ENCODE measurements around the gene ZBTB48.
"Not testable (repeated sequence)": the region's sequence is repeated elsewhere in the genome, so short reads cannot be mapped to it uniquely, and the experiment has no call there.

The ZBTB48 gene

DNA sequence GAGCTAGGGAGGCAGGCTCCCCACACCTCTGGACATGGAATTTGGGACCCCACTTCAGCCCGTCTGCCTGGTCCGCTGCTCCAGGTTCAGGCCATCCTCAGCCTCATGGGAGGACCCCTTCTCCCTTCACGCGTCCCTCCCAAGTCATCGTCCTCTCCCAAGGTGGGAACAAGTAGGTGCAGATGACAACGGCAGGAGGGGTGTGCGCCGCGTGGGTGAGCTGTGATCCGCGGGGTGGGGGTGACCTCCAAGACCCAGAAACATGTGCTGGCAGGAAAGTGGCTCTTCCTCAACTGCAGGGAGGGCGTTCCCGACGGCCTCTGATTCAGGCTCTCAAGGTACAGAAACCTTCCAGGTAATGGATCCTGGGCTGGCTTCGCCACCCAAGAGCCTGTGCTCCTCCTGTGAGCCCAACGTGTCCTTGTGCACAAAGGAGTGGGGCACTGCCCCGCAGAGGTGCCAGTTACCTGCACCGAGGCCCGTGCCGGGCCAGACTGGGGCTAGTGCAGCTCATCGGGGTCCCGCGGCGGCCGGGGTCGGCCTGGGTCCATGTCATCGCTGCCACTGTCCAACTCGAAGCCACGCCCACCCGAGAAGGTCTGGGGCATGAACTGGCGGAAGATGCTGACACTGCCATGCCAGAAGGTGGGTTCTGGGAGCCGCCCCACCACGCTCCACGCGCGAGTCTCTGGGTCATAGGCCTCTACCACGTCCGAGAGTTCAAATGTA lies 13.2 kb downstream of the ZBTB48 start:
- peaks cover 90% of the 10 kb centered on the region for H3K36me3 ChIP-seq (ENCODE audit: control insufficient read depth, insufficient read depth, low read length)
- WGBS, 2 experiments (ENCODE audit: insufficient coverage in 2 of 2), result 95 to 96% methylated on average over 36 to 38 of the region's 38 CpGs

DNA sequence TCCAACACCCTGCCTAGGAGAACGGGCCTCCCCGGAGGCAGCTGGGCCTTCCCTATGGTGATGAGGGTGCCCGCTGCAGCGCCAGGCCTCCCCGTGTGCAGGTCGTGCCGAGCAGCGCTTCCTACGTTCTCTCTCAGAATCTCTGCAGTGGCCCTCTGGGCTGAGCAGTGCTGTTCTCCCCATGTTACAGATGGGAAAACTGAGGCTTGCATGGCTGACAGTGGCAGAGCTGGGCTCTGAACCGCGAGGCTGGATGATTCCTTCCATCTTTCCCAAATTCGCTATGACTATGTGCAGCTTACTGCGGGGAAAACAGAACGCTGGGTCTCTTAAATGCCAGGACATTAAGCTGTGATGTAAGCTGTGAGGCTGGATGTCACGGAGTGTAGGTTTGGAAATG lies 14.0 kb downstream of the ZBTB48 start:
- 96 to 98% methylated on average over 14 to 15 of the region's 15 CpGs for WGBS, 2 experiments (ENCODE audit: insufficient coverage in 2 of 2)
- no peak overlapping the region for H3K27ac ChIP-seq (ENCODE audit: low read depth, low read length, severe bottlenecking)
- no peak overlapping the region for H3K4me3 ChIP-seq (ENCODE audit: extremely low read depth, insufficient read depth, low read length, poor library complexity, severe bottlenecking)
- H3K9me3 ChIP-seq (ENCODE audit: control insufficient read depth, low read length), result no peaks in the 10 kb centered on the region
- peaks cover 90% of the 10 kb centered on the region for H3K36me3 ChIP-seq (ENCODE audit: control insufficient read depth, insufficient read depth, low read length)
- H3K4me1 ChIP-seq (ENCODE audit: control insufficient read depth, insufficient read depth, low read length, poor library complexity, severe bottlenecking), result peaks cover 4% of the 10 kb centered on the region

More for the DNA sequence above, 13.2 kb downstream of the ZBTB48 start:
- Histone ChIP-seq H3K4me3 (ENCODE audit: extremely low read depth, insufficient read depth, low read length, poor library complexity, severe bottlenecking) (no peak overlapping the region), H3K4me1 (ENCODE audit: control insufficient read depth, insufficient read depth, low read length, poor library complexity, severe bottlenecking) (peaks cover 4% of the 10 kb centered on the region), H3K27ac (ENCODE audit: low read depth, low read length, severe bottlenecking) (no peak overlapping the region), H3K9me3 (ENCODE audit: control insufficient read depth, low read length) (no peaks in the 10 kb centered on the region)

DNA sequence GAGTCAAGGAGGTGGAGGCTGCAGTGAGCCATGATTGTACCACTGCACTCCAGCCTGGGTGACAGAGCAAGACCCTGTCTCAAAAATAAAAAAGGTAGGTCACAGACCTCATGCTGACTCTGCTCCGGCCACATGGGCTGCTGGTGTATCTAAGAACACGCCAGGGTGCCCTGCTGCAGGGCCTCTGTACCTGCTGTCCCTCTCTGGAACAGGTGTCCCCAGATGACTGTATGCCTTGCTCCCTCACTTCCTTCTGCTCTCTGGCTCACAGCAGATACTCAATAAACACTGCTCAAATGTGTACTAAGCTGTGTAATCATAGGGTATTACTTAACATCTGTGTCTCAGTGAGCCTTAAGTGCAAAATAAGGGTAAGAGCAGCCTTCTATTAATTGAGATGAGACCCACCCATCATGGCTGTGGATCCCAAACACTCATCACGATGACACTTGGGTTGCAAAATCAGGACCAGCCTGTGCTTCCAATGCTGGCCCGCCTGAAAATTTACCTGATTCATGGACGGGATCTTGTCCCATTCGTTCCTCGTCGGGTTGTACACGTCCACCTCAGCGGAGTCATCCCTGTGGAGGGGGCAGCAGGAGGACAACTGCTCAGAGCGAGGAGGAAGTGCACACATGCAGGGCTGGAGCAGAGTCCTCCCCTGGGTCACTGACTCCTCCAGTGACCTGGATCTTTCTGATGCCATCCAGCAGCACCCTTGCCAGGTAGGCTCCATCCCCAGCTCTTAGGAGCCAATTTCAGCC lies 15.4 kb downstream of the ZBTB48 start:
- Histone ChIP-seq H3K9me3 (ENCODE audit: control insufficient read depth, low read length) (no peaks in the 10 kb centered on the region), H3K27ac (ENCODE audit: low read depth, low read length, severe bottlenecking) (no peak overlapping the region), H3K36me3 (ENCODE audit: control insufficient read depth, insufficient read depth, low read length) (peaks cover 84% of the 10 kb centered on the region), H3K4me1 (ENCODE audit: control insufficient read depth, insufficient read depth, low read length, poor library complexity, severe bottlenecking) (peaks cover 10% of the 10 kb centered on the region), H3K4me3 (ENCODE audit: extremely low read depth, insufficient read depth, low read length, poor library complexity, severe bottlenecking) (no peak overlapping the region)
- WGBS, 2 experiments (ENCODE audit: insufficient coverage in 2 of 2), result 95 to 99% methylated on average over 11 of the region's 11 CpGs

DNA sequence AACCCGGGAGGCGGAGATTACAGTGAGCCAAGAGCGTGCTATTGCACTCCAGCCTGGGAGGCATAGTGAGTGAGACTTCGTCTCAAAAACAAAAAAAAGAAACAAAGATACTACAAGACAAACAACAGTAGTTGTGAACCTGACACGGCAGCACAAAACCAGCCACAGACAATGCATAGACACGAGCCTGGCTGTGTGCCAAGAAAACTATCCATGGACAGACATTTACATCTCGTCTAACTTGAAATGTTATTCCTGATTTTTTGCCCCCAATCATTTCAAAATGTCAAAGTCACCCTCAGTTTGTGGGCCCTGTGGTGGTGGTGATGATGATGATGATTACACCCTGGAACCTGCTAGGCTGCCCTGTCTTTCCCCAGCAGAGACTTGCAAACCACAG lies 16.6 kb downstream of the ZBTB48 start:
- peaks cover 10% of the 10 kb centered on the region for H3K4me1 ChIP-seq (ENCODE audit: control insufficient read depth, insufficient read depth, low read length, poor library complexity, severe bottlenecking)
- H3K4me3 ChIP-seq (ENCODE audit: extremely low read depth, insufficient read depth, low read length, poor library complexity, severe bottlenecking), result no peak overlapping the region
- no peak overlapping the region for H3K27ac ChIP-seq (ENCODE audit: low read depth, low read length, severe bottlenecking)
- no peaks in the 10 kb centered on the region for H3K9me3 ChIP-seq (ENCODE audit: control insufficient read depth, low read length)
- 91 to 98% methylated on average over 5 to 6 of the region's 7 CpGs for WGBS, 2 experiments (ENCODE audit: insufficient coverage in 2 of 2)
- peaks cover 72% of the 10 kb centered on the region for H3K36me3 ChIP-seq (ENCODE audit: control insufficient read depth, insufficient read depth, low read length)

DNA sequence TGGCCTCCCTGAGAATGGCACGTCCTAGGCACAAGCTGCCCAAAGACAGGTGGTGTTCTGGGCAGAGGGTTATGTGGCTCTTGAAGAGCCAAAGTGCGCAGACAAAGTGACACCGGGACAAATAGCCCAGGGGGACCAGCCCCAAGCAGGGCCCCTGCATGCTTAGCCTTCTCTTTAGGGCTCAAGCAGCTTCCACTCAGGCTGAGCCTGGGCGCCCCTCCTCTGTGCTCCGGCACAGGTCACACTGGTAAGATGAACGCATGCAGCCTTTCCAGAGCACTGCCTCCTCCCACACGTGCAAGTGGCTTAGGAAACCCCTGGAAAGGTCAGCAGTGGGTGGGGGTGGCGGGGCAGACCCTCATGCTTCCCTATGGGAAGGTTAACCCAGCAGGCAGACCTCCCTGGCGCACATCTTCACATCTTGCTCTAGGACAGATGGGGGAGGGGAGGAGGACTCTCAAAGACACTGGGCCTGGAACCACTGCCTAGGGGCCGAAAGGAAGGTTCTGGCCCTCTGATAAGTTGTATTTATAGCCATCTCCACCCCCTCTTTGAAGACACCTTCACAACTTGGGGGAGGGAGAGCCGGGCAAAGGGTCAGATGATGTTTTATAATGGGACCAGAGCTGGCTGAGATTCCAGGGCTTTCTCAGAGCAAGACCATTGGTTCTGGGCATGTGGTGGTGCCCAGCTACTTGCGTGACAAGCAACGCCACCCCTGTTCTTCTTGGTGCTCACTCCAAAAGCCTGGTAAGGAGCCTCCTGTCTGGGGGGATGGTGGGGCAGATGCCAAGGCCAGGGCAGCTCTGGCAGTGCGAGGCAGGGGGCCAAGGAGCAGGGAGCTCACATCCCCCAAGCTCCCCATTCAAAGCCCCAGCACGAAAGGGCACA lies 17.3 kb downstream of the ZBTB48 start:
- no peak overlapping the region for H3K27ac ChIP-seq (ENCODE audit: low read depth, low read length, severe bottlenecking)
- WGBS, 2 experiments (ENCODE audit: insufficient coverage in 2 of 2), result 91% methylated on average over 8 to 11 of the region's 15 CpGs
- H3K36me3 ChIP-seq (ENCODE audit: control insufficient read depth, insufficient read depth, low read length), result peaks cover 66% of the 10 kb centered on the region

DNA sequence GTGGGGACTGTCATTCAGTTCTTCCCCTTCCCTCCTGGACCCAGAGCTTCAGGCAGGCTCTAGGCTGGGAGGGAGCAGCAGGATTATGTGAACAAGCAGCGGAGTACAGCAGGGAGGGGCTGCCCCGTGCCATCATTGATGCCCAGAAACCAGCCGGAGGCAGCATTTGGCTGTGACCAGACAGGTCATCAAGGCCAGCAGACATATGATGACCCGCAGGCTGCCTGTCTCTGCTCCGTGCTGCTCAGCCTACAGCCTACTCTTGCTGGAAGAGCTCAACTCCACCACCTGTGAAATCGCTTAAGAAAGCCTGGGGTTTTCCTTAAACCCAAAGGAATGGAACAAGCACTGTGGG lies 18.0 kb downstream of the ZBTB48 start:
- Histone ChIP-seq H3K27ac (ENCODE audit: low read depth, low read length, severe bottlenecking) (no peak overlapping the region), H3K4me1 (ENCODE audit: control insufficient read depth, insufficient read depth, low read length, poor library complexity, severe bottlenecking) (peaks cover 10% of the 10 kb centered on the region), H3K4me3 (ENCODE audit: extremely low read depth, insufficient read depth, low read length, poor library complexity, severe bottlenecking) (no peak overlapping the region), H3K36me3 (ENCODE audit: control insufficient read depth, insufficient read depth, low read length) (peaks cover 60% of the 10 kb centered on the region), H3K9me3 (ENCODE audit: control insufficient read depth, low read length) (no peaks in the 10 kb centered on the region)
- 88 to 95% methylated on average over 6 of the region's 6 CpGs for WGBS, 2 experiments (ENCODE audit: insufficient coverage in 2 of 2)

More for the DNA sequence above, 17.3 kb downstream of the ZBTB48 start:
- no peaks in the 10 kb centered on the region for H3K9me3 ChIP-seq (ENCODE audit: control insufficient read depth, low read length)
- no peak overlapping the region for H3K4me3 ChIP-seq (ENCODE audit: extremely low read depth, insufficient read depth, low read length, poor library complexity, severe bottlenecking)
- H3K4me1 ChIP-seq (ENCODE audit: control insufficient read depth, insufficient read depth, low read length, poor library complexity, severe bottlenecking), result peaks cover 10% of the 10 kb centered on the region

DNA sequence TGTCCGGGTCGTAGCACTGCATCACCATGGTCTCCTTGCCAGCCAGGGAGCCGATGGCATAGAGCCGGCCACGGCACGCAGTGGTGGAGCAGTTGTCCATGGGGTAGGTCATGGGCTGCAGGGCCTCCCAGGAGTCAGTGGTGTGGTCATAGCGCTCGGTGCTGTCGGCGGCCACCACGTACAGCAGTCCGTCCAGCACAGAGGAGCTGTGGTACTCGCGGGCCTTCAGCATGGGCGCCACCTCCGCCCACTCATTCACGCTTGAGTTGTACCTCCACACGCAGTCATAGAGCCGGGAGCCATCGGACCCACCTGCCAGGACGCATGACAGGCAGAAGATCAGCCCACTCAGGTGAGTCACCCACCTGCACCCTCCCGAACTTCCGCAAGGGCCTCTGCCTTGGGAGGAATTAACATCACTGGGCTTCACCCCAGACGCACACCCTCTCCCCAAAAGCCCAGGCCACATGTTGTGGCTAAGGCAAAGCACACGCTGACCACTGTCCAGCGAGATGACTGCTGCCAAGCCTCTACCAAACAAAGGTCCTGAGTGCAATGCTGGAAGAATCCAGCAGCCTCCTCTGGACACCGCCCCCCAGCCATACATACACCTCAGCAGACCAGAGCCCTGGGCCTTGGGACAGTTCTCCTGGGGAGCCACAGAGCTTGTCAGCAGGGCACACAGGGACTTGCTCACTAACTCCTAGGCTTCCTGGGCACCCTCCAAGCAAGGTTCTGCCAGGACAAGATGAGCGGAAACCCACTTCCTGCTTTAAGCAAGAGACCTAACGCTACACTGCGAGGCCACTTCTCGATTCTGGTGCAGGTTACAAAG lies 19.6 kb downstream of the ZBTB48 start:
- H3K36me3 ChIP-seq (ENCODE audit: control insufficient read depth, insufficient read depth, low read length), result peaks cover 46% of the 10 kb centered on the region
- H3K4me1 ChIP-seq (ENCODE audit: control insufficient read depth, insufficient read depth, low read length, poor library complexity, severe bottlenecking), result peaks cover 19% of the 10 kb centered on the region
- WGBS, 2 experiments (ENCODE audit: insufficient coverage in 2 of 2), result 96 to 98% methylated on average over 27 to 29 of the region's 31 CpGs
- no peak overlapping the region for H3K27ac ChIP-seq (ENCODE audit: low read depth, low read length, severe bottlenecking)
- H3K4me3 ChIP-seq (ENCODE audit: extremely low read depth, insufficient read depth, low read length, poor library complexity, severe bottlenecking), result peak overlapping the region; percentile 81
- H3K9me3 ChIP-seq (ENCODE audit: control insufficient read depth, low read length), result no peaks in the 10 kb centered on the region

DNA sequence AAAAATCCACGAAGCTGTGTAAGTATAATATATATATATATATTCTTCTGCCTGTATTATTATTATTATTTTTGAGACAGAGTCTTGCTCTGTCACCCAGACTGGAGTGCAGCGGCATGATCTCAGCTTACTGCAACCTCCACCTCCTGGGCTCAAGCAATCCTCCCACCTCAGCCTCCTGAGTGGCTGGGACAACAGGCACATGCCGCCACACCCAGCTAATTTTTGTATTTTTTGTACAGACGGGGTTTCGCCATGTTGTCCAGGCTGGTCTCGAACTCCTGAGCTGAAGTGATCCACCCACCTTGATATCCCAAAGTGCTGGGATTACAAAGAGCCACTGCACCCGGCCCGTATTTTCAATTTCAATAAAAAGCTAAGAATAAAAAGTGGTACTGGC lies 20.2 kb downstream of the ZBTB48 start:
- H3K4me3 ChIP-seq (ENCODE audit: extremely low read depth, insufficient read depth, low read length, poor library complexity, severe bottlenecking), result peak overlapping the region; percentile 81
- not testable (repeated sequence) for H3K27ac ChIP-seq (ENCODE audit: low read depth, low read length, severe bottlenecking); H3K9me3 ChIP-seq (ENCODE audit: control insufficient read depth, low read length)
- H3K36me3 ChIP-seq (ENCODE audit: control insufficient read depth, insufficient read depth, low read length), result peaks cover 43% of the 10 kb centered on the region
- peaks cover 19% of the 10 kb centered on the region for H3K4me1 ChIP-seq (ENCODE audit: control insufficient read depth, insufficient read depth, low read length, poor library complexity, severe bottlenecking)
- 90 to 96% methylated on average over 5 to 6 of the region's 8 CpGs for WGBS, 2 experiments (ENCODE audit: insufficient coverage in 2 of 2)

DNA sequence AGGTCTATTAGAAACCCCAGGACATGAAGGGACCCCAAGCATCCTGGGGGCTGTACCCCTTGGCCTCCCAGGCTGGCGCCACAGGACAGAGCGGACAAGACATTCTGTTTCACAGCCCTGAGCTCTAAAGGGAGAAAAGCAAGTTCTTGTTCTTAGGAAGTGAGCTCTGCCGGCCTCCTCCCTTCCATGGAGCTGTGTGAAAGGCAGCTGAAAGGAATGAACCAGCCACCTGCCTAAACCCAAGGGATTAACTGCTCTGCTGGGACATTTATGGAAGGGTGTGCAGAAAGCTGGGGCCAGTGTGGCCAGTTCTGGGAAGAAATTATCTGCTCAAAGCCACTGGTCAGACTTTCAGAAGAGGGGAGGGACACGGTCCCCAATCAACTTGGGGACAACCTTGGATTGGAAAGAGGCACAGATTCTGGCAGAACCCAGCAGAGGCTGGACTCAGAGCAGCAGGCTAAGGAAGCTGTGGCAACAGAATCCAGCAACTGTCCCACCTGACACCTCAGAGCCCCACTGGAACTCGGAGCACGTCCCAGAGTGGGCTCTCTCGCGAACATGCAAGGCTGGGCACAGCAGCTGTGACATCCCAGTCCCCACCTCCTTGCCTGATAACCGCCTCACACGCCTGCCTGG lies 20.7 kb downstream of the ZBTB48 start:
- peak overlapping the region; percentile 79 for H3K27ac ChIP-seq (ENCODE audit: low read depth, low read length, severe bottlenecking)
- peaks cover 38% of the 10 kb centered on the region for H3K36me3 ChIP-seq (ENCODE audit: control insufficient read depth, insufficient read depth, low read length)
- H3K4me1 ChIP-seq (ENCODE audit: control insufficient read depth, insufficient read depth, low read length, poor library complexity, severe bottlenecking), result peaks cover 19% of the 10 kb centered on the region
- WGBS, 2 experiments (ENCODE audit: insufficient coverage in 2 of 2), result 26 to 28% methylated on average over 9 to 10 of the region's 10 CpGs
- H3K9me3 ChIP-seq (ENCODE audit: control insufficient read depth, low read length), result no peaks in the 10 kb centered on the region
- peak overlapping the region; percentile 81 for H3K4me3 ChIP-seq (ENCODE audit: extremely low read depth, insufficient read depth, low read length, poor library complexity, severe bottlenecking)
